Ishikawa (cell line): Measurements from ENCODE around the gene STMP1.

Experiments used
- CEBPB ChIP-seq: IDR thresholded peaks from 2 replicates; pipeline ENCODE4 v1.6.1; 2012
- CREB1 ChIP-seq: IDR thresholded peaks from 2 replicates; pipeline ENCODE4 v1.6.1; 2012; ENCODE audit warnings: low read depth
- EGR1 ChIP-seq: IDR thresholded peaks from 2 replicates; pipeline ENCODE4 v1.6.1; 2012
- EP300 ChIP-seq: IDR thresholded peaks from 2 replicates; pipeline ENCODE4 v1.6.1; 2012; ENCODE audit warnings: borderline replicate concordance
- FOXM1 ChIP-seq: IDR thresholded peaks from 2 replicates; pipeline ENCODE4 v1.6.1; 2012; ENCODE audit warnings: low read depth, borderline replicate concordance
- NFIC ChIP-seq: IDR thresholded peaks from 2 replicates; pipeline ENCODE4 v1.6.1; 2012
- RAD21 ChIP-seq: IDR thresholded peaks from 2 replicates; pipeline ENCODE4 v1.6.1; 2012; ENCODE audit warnings: low read depth
- TAF1 ChIP-seq: IDR thresholded peaks from 2 replicates; pipeline ENCODE4 v1.6.1; 2012; ENCODE audit warnings: low read depth, mild to moderate bottlenecking
- TCF12 ChIP-seq: IDR thresholded peaks from 2 replicates; pipeline ENCODE4 v1.6.1; 2012; ENCODE audit warnings: low read depth
- TEAD4 ChIP-seq: IDR thresholded peaks from 2 replicates; pipeline ENCODE4 v1.6.1; 2012
- YY1 ChIP-seq: IDR thresholded peaks from 2 replicates; pipeline ENCODE4 v1.6.1; 2012; ENCODE audit warnings: low read depth
- ZBTB7A ChIP-seq: IDR thresholded peaks from 2 replicates; pipeline ENCODE4 v1.6.1; 2012; ENCODE audit warnings: low read depth
- TF ChIP-seq, protein P1 (sequence below): IDR thresholded peaks from 2 replicates; pipeline ENCODE4 v1.6.1; 2012
- TF ChIP-seq, protein P2 (sequence below): IDR thresholded peaks from 2 replicates; pipeline ENCODE4 v1.6.1; 2012
- TF ChIP-seq, protein P3 (sequence below): IDR thresholded peaks from 2 replicates; pipeline ENCODE4 v1.6.1; 2012; ENCODE audit warnings: low read depth, mild to moderate bottlenecking

STMP1 gene

DNA sequence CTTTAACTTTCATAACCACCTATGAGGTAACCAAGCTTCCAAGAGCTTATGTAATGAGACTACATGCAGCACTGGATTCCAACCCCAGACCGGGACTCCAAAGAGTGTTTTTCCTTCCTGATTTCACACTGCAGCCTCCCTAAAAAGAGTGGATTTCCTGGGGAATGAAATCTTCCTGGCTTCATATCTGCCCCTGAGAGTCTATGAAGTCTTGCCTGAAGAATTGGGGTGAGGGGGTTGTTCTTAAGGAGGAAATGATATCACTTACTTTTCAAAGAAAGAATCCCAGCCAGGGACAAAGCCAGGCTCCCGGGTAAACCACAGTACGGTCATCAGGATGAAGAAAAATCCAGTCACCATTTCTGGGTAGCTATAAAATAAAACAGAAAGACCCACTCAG, 29.7 kb downstream of the STMP1 start:
- no peak for TF ChIP-seq YY1
- TF ChIP-seq TEAD4: no peak
- TF ChIP-seq, protein P1, sequence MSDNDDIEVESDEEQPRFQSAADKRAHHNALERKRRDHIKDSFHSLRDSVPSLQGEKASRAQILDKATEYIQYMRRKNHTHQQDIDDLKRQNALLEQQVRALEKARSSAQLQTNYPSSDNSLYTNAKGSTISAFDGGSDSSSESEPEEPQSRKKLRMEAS: no peak
- no peak for TF ChIP-seq NFIC
- no peak for TF ChIP-seq ZBTB7A
- TF ChIP-seq, protein P2, sequence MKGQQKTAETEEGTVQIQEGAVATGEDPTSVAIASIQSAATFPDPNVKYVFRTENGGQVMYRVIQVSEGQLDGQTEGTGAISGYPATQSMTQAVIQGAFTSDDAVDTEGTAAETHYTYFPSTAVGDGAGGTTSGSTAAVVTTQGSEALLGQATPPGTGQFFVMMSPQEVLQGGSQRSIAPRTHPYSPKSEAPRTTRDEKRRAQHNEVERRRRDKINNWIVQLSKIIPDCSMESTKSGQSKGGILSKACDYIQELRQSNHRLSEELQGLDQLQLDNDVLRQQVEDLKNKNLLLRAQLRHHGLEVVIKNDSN: no peak
- no peak for TF ChIP-seq CEBPB
- TF ChIP-seq TCF12: no peak
- no peak for TF ChIP-seq RAD21
- TF ChIP-seq FOXM1: no peak
- TF ChIP-seq, protein P3, sequence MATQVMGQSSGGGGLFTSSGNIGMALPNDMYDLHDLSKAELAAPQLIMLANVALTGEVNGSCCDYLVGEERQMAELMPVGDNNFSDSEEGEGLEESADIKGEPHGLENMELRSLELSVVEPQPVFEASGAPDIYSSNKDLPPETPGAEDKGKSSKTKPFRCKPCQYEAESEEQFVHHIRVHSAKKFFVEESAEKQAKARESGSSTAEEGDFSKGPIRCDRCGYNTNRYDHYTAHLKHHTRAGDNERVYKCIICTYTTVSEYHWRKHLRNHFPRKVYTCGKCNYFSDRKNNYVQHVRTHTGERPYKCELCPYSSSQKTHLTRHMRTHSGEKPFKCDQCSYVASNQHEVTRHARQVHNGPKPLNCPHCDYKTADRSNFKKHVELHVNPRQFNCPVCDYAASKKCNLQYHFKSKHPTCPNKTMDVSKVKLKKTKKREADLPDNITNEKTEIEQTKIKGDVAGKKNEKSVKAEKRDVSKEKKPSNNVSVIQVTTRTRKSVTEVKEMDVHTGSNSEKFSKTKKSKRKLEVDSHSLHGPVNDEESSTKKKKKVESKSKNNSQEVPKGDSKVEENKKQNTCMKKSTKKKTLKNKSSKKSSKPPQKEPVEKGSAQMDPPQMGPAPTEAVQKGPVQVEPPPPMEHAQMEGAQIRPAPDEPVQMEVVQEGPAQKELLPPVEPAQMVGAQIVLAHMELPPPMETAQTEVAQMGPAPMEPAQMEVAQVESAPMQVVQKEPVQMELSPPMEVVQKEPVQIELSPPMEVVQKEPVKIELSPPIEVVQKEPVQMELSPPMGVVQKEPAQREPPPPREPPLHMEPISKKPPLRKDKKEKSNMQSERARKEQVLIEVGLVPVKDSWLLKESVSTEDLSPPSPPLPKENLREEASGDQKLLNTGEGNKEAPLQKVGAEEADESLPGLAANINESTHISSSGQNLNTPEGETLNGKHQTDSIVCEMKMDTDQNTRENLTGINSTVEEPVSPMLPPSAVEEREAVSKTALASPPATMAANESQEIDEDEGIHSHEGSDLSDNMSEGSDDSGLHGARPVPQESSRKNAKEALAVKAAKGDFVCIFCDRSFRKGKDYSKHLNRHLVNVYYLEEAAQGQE: no peak
- TF ChIP-seq CREB1: no peak
- TF ChIP-seq EP300: no peak
- TF ChIP-seq TAF1: no peak

DNA sequence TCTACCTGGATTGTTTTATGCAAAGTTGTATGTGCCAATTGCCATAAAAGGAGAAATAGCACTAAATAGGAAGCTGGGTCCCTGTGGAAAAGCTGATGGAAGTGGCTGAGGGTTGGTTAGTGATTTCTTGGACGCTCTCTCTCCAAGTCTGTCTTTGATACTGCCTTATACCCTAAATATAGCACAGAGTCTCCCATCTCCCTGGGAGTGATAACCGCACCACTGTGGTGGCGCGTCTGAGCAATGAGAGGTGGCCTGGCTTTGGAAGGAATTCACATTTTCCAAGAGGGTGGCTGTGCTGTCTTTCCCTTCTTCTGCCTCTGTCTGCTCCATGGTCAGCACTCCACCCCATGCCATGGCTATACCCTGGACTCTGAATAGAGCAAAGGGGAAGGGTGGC, 31.2 kb downstream of the STMP1 start:
- TF ChIP-seq TEAD4: no peak
- TF ChIP-seq RAD21: no peak
- TF ChIP-seq TAF1: no peak
- TF ChIP-seq CEBPB: no peak
- no peak for TF ChIP-seq FOXM1
- TF ChIP-seq, protein P3: no peak
- TF ChIP-seq CREB1: no peak
- no peak for TF ChIP-seq EGR1
- TF ChIP-seq, protein P1: no peak
- no peak for TF ChIP-seq TCF12
- TF ChIP-seq YY1: no peak
- TF ChIP-seq NFIC: no peak
- TF ChIP-seq ZBTB7A: no peak
- TF ChIP-seq EP300: no peak
- TF ChIP-seq, protein P2: no peak

- TF ChIP-seq FOXM1 (no peak), NFIC (no peak), CEBPB (no peak), TEAD4 (no peak), TCF12 (no peak), RAD21 (no peak), EP300 (no peak), ZBTB7A (no peak), YY1 (no peak), TAF1 (no peak), EGR1 (no peak), CREB1 (no peak)
- TF ChIP-seq, protein P1: no peak
- TF ChIP-seq, protein P3: no peak
- TF ChIP-seq, protein P2: no peak
Measured at GRCh38 chr7:135697276-135698049, 35.1 kb downstream of the STMP1 start.
